C4-2B (cell line): ENCODE measurements around the gene ELFN2.

Experiments
- H3K27ac ChIP-seq: fragments of 450-650 bp; 2 replicates; pipeline ENCODE4 v1.5.1; 2017
- CTCF ChIP-seq: fragments of 450-650 bp; conservative IDR thresholded peaks from 2 replicates; pipeline ENCODE4 v1.5.1; 2017; ENCODE audit warnings: mild to moderate bottlenecking
- ZFX ChIP-seq: fragments of 450-650 bp; IDR thresholded peaks from 2 replicates; pipeline ENCODE4 v1.6.1; 2017

Gene ELFN2

GRCh38 chr22:37431366-37431765 is 4.1 kb upstream of the ELFN2 start:
- H3K27ac ChIP-seq: no peak overlapping the region
- TF ChIP-seq ZFX: no peak
- no peak for TF ChIP-seq CTCF

GRCh38 chr22:37430941-37431340 is 3.7 kb upstream of the ELFN2 start:
- TF ChIP-seq ZFX: no peak
- no peak for TF ChIP-seq CTCF
- no peak overlapping the region for H3K27ac ChIP-seq

GRCh38 chr22:37428649-37429586 is 1.6 kb upstream of the ELFN2 start:
- no peak overlapping the region for H3K27ac ChIP-seq
- TF ChIP-seq ZFX: no peak
- TF ChIP-seq CTCF: peak; percentile 92

- TF ChIP-seq ZFX (no peak), CTCF (no peak)
- H3K27ac ChIP-seq: no peak overlapping the region
Observed at GRCh38 chr22:37427711-37428635, 694 bp upstream of the ELFN2 start.

- peak overlapping the region; percentile 19; the same call in 1 of the 2 replicates for H3K27ac ChIP-seq
- TF ChIP-seq ZFX (no peak), CTCF (no peak)
Observed at GRCh38 chr22:37426706-37427134, 559 bp downstream of the ELFN2 start.

GRCh38 chr22:37425800-37426705 is 1.2 kb downstream of the ELFN2 start:
- no peak for TF ChIP-seq ZFX
- no peak for TF ChIP-seq CTCF
- no peak overlapping the region for H3K27ac ChIP-seq
